CD4-positive, alpha-beta T cell treated with Interleukin-6 for 4 hours (primary cell): ENCODE measurements around the gene ITIH1.
A peak's percentile ranks its signal among the peaks of the same experiment; 100 is the strongest.
"Not testable (repeated sequence)": the region's sequence is repeated elsewhere in the genome, so short reads cannot be mapped to it uniquely, and the experiment has no call there.

Experiments used
- DNase-seq: peaks from one replicate; pipeline ENCODE4 v3.0.0-alpha.2; 2020; ENCODE audit warnings: mixed read lengths

ITIH1 gene

GRCh38 chr3:52777127-52777958 lies at the start of gene ITIH1:
ITIH1 (plus strand) TSS chr3:52777599; CDS start chr3:52777616, 17 bp downstream.
- no peak for DNase-seq

GRCh38 chr3:52728753-52729152 lies 48.6 kb upstream of the ITIH1 start:
- not testable (repeated sequence) for DNase-seq

- no peak for DNase-seq
Observed at GRCh38 chr3:52730681-52731080, 46.7 kb upstream of the ITIH1 start.

- no peak for DNase-seq
Observed at GRCh38 chr3:52731590-52731989, 45.8 kb upstream of the ITIH1 start.

- DNase-seq, result no peak
Observed at GRCh38 chr3:52733256-52733891, 44.0 kb upstream of the ITIH1 start.

- no peak for DNase-seq
Observed at GRCh38 chr3:52739730-52740129, 37.7 kb upstream of the ITIH1 start.

GRCh38 chr3:52742418-52743041 lies 34.9 kb upstream of the ITIH1 start:
- DNase-seq, result no peak

GRCh38 chr3:52743152-52743551 lies 34.2 kb upstream of the ITIH1 start:
- no peak for DNase-seq

GRCh38 chr3:52743721-52744120 lies 33.7 kb upstream of the ITIH1 start:
- no peak for DNase-seq

- DNase-seq, result no peak
Observed at GRCh38 chr3:52752045-52752660, 25.2 kb upstream of the ITIH1 start.

GRCh38 chr3:52754373-52754772 lies 23.0 kb upstream of the ITIH1 start:
- DNase-seq, result no peak

- no peak for DNase-seq
Observed at GRCh38 chr3:52756141-52756540, 21.3 kb upstream of the ITIH1 start.

GRCh38 chr3:52763466-52763865 lies 13.9 kb upstream of the ITIH1 start:
- DNase-seq, result no peak

- no peak for DNase-seq
Observed at GRCh38 chr3:52769786-52770455, 7.5 kb upstream of the ITIH1 start.

- peak; percentile 90 for DNase-seq
Observed at GRCh38 chr3:52770496-52771333, 6.7 kb upstream of the ITIH1 start, which contains the start of gene NEK4. NEK4 (minus strand) TSS chr3:52770940; CDS start chr3:52770746, 194 bp downstream.

GRCh38 chr3:52771334-52771681 lies 6.1 kb upstream of the ITIH1 start:
- no peak for DNase-seq

- no peak for DNase-seq
Observed at GRCh38 chr3:52771702-52772101, 5.7 kb upstream of the ITIH1 start.

GRCh38 chr3:52773361-52774065 lies 3.9 kb upstream of the ITIH1 start:
- DNase-seq, result no peak

- DNase-seq, result no peak
Observed at GRCh38 chr3:52774066-52774713, 3.2 kb upstream of the ITIH1 start.
